Ovary (tissue), 9 donors: Measurements from ENCODE around the gene CYP4F11. TPM values are rescaled to one million over a fixed set of nuclear protein-coding genes. Genes with fewer than 3 reads are reported as not detected.
"Not testable (repeated sequence)": the region's sequence is repeated elsewhere in the genome, so short reads cannot be mapped to it uniquely, and the experiment has no call there.

Experiments
- DNase-seq, 5 donors: peaks; one replicate each; pipeline ENCODE4 v3.0.0-alpha.2; 2019 to 2020
- H3K27ac ChIP-seq, 2 donors: fragments of 200-600 bp; one replicate each; pipeline versions ENCODE4 v1.5.1 to v1.8.0; 2019 to 2022
- H3K27me3 ChIP-seq: fragments of 200-600 bp; one replicate; pipeline ENCODE4 v1.8.0; 2022
- H3K36me3 ChIP-seq: fragments of 200-600 bp; sonication (generic); one replicate; pipeline ENCODE4 v1.5.1; 2019
- H3K4me1 ChIP-seq: one replicate; pipeline ENCODE4 v1.8.1; 2013; ENCODE audit warnings: mild to moderate bottlenecking, moderate library complexity; ENCODE audit not compliant: insufficient read depth
- H3K4me3 ChIP-seq: fragments of 200-600 bp; sonication (generic); one replicate; pipeline ENCODE4 v1.5.1; 2017
- H3K9me3 ChIP-seq, 2 donors: fragments of 200-600 bp in 1 of 2; sonication (generic) in 1 of 2; one replicate each; pipeline versions ENCODE4 v1.5.1 to v1.8.1; 2013 to 2019; ENCODE audit warnings: mild to moderate bottlenecking in 1 of 2, moderate library complexity in 1 of 2
- EP300 ChIP-seq: sonication (generic); formaldehyde crosslinking; IDR thresholded peaks from one replicate; pipeline ENCODE4 v1.6.1; 2017; ENCODE audit warnings: antibody characterized with exemption
- POLR2A ChIP-seq: fragments of 450-650 bp; IDR thresholded peaks from one replicate; pipeline ENCODE4 v1.6.1; 2017; ENCODE audit warnings: antibody characterized with exemption, mild to moderate bottlenecking, moderate library complexity
- WGBS, 3 donors: extraction: QIAGEN DNeasy Blood & Tissue Kit in 1 of 3; methylation state at CpG; one replicate each; pipeline versions ENCODE4 v1.1.5 to v1.1.7; 2013 to 2017; 5-methylcytosine and 5-hydroxymethylcytosine counted together
- intact Hi-C, 4 donors: fragments of 100-400 bp; cut with DNase I; formaldehyde crosslinking; loops; one replicate each; pipeline versions ENCODE4 v1.11.0 to v1.15.1; 2022 to 2023
- polyA plus RNA-seq, 2 donors: library from polyadenylated mRNA; stranded (reverse); fragments of 200-250 nt in 1 of 2; fragments of 350-450 nt in 1 of 2; fragmentation: Illumina TruSeq in 1 of 2; extraction: RNeasy Lipid Tissue Mini Kit (QIAGEN cat#74804) in 1 of 2; gene quantifications; one replicate each; pipeline ENCODE4 v1.2.3, GENCODE V29; 2013 to 2014
- total RNA-seq, 7 donors: library from RNA; depleted of rRNA in 2 of 7; stranded (reverse); fragments of >200 nt in 2 of 7; fragmentation: NEBNext Ultra II Directional in 3 of 7; extraction: Animal tissue kit (Norgen Biotek cat#: 25700) in 3 of 7; gene quantifications; one replicate each; pipeline versions ENCODE4 v1.1.0 to v1.2.4, GENCODE V29; 2016 to 2023
- TF ChIP-seq, protein P1 (sequence below), 3 donors: fragments of 450-650 bp in 2 of 3; fragments of 200-600 bp in 1 of 3; IDR thresholded peaks; one replicate each; pipeline versions ENCODE4 v1.5.1 to v1.8.0; 2016 to 2022; ENCODE audit warnings: antibody characterized with exemption in 3 of 3, mild to moderate bottlenecking in 1 of 3
- donor health status: DM: no; HTN: no; CAD: no; lungs with moderate emphysema.
- donor health status: DM: no; HTN: no; CAD: no.
- donor health status: Bipolar disorder and iron deficiency.
- donor health status: DM: yes; HTN: yes; CAD: no.
- donor health status: DM: no; HTN: no; CAD: no.
- donor health status: DM: yes; HTN: yes; CAD: no.

Gene CYP4F11
- total and polyA plus RNA-seq, 9 donors: 0.13 to 1.3 (median 0.26) TPM; not detected in 1

DNA sequence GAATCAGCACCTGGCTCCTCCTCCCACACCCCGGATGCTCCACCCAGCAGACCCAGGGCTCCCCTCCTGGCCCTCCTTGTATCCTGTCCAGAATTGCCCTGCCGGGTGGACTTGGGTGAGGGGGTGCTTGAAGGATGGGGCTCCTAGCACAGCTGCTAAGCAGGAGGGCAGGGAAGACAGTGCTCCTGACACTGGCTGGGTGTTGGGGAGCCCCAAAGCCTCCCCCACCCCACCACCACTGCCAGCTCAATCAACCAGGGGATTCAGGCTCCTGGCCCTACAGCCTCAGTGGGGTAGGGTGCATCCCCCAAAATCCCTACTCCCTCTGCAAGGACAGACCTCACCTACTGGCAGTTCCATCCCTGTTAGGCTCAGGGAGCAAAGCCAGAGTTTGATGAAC lies 2.6 kb upstream of the CYP4F11 start:
- intact Hi-C loops: no loop called here
- DNase-seq: no peak

GRCh38 chr19:15936173-15936572 lies 1.8 kb upstream of the CYP4F11 start:
- DNase-seq: no peak
- H3K4me3 ChIP-seq: no peak overlapping the region
- H3K27ac ChIP-seq: no peak overlapping the region
- no peaks in the 10 kb centered on the region for H3K9me3 ChIP-seq
- WGBS, 3 donors: 71 to 81% (median 74%) methylated on average over 3 of the region's 3 CpGs
- TF ChIP-seq EP300 (no peak), POLR2A (no peak)
- TF ChIP-seq, protein P1, sequence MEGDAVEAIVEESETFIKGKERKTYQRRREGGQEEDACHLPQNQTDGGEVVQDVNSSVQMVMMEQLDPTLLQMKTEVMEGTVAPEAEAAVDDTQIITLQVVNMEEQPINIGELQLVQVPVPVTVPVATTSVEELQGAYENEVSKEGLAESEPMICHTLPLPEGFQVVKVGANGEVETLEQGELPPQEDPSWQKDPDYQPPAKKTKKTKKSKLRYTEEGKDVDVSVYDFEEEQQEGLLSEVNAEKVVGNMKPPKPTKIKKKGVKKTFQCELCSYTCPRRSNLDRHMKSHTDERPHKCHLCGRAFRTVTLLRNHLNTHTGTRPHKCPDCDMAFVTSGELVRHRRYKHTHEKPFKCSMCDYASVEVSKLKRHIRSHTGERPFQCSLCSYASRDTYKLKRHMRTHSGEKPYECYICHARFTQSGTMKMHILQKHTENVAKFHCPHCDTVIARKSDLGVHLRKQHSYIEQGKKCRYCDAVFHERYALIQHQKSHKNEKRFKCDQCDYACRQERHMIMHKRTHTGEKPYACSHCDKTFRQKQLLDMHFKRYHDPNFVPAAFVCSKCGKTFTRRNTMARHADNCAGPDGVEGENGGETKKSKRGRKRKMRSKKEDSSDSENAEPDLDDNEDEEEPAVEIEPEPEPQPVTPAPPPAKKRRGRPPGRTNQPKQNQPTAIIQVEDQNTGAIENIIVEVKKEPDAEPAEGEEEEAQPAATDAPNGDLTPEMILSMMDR (IDR thresholded peaks at IDR 0.05): no peak
- H3K27me3 ChIP-seq: no peaks in the 10 kb centered on the region
- H3K36me3 ChIP-seq: no peaks in the 10 kb centered on the region
- intact Hi-C loops: no loop called here
- H3K4me1 ChIP-seq: no peaks in the 10 kb centered on the region

More for the DNA sequence above, 2.6 kb upstream of the CYP4F11 start:
- Histone ChIP-seq H3K36me3 (no peaks in the 10 kb centered on the region), H3K9me3 (no peaks in the 10 kb centered on the region), H3K4me3 (no peak overlapping the region), H3K27me3 (no peaks in the 10 kb centered on the region), H3K27ac (no peak overlapping the region), H3K4me1 (no peaks in the 10 kb centered on the region)
- 52 to 82% (median 73%) methylated on average over 2 of the region's 2 CpGs for WGBS, 3 donors
- TF ChIP-seq POLR2A: no peak
- TF ChIP-seq, protein P1 (IDR thresholded peaks at IDR 0.05): no peak
- no peak for TF ChIP-seq EP300

DNA sequence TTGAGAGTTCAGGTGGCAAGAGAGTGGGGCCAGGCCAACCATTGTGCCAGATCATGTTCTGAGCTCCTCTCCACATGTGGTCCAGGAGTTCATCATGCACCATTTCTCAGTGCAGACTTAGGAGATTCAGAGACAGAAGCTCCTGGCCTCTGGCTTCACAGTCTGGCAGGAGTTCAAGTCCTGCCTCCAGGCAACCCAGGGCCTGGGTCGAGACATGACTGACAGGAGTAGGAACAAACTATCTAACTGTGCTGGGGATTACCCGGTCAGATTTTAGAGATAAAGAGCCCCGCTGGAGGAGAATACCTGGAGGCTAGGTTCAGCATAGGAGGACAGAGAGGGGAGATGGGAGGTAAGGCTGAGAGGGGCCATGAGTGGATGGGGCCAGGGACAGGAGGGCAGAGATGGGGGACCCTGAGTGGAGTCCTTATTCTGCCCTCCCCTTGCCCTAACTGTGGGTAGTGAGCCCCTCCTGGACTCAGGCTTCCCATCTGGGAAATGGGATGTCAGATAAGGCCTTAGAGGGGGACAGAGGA lies 906 bp upstream of the CYP4F11 start:
- no peaks in the 10 kb centered on the region for H3K36me3 ChIP-seq
- intact Hi-C loops: no loop called here
- H3K4me3 ChIP-seq: no peak overlapping the region
- no peaks in the 10 kb centered on the region for H3K9me3 ChIP-seq
- H3K4me1 ChIP-seq: no peaks in the 10 kb centered on the region
- H3K27ac ChIP-seq: no peak overlapping the region
- TF ChIP-seq EP300 (no peak), POLR2A (no peak)
- TF ChIP-seq, protein P1 (IDR thresholded peaks at IDR 0.05): no peak
- 54 to 63% (median 61%) methylated on average over 3 of the region's 3 CpGs for WGBS, 3 donors
- no peak for DNase-seq
- H3K27me3 ChIP-seq: no peaks in the 10 kb centered on the region

GRCh38 chr19:15933761-15934331 lies 483 bp downstream of the CYP4F11 start:
- intact Hi-C loops, H3K36me3 ChIP-seq, H3K4me1 ChIP-seq, DNase-seq, H3K4me3 ChIP-seq, H3K27ac ChIP-seq, H3K27me3 ChIP-seq, H3K9me3 ChIP-seq: not testable (repeated sequence)
- 35 to 46% (median 46%) methylated on average over 12 of the region's 12 CpGs for WGBS, 3 donors

DNA sequence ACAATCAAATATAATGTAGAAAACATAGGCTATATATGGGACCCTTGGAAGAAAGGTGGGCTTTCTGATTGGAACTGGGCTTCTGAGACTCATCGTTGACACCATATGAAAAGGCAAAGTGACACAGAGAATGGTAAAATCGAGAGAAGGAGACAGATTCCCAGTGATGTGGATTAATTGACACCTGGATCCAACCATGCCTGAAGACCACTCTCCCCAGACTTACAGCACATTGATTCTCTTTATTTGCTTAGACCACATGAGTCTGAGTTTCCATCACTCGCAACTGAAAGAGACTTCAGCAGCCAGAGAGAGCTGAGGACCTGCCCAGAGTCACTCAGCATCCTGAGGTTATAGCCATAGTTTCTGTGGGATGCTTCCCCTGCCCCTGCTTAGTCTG lies 6.0 kb downstream of the CYP4F11 start:
- intact Hi-C loops: no loop called here
- H3K27ac ChIP-seq: no peak overlapping the region
- H3K27me3 ChIP-seq: no peaks in the 10 kb centered on the region
- no peak for TF ChIP-seq EP300
- no peak for TF ChIP-seq POLR2A
- TF ChIP-seq, protein P1 (IDR thresholded peaks at IDR 0.05): no peak
- H3K36me3 ChIP-seq: no peaks in the 10 kb centered on the region
- no peak for DNase-seq
- no peaks in the 10 kb centered on the region for H3K4me1 ChIP-seq
- 79 to 85% (median 83%) methylated on average over 3 of the region's 3 CpGs for WGBS, 3 donors
- peaks cover 0 to 5% of the 10 kb centered on the region in 2 donors for H3K9me3 ChIP-seq
- no peak overlapping the region for H3K4me3 ChIP-seq
